ENCODE results near the gene FAM174A. TPM values are rescaled to one million over a fixed set of nuclear protein-coding genes. Genes with fewer than 3 reads are reported as not detected.
A peak's percentile ranks its signal among the peaks of the same experiment; 100 is the strongest.
"Not testable (repeated sequence)": the region's sequence is repeated elsewhere in the genome, so short reads cannot be mapped to it uniquely, and the experiment has no call there.

The FAM174A gene
- total and polyA plus RNA-seq, 12 donors = 9.1 to 46.0 (median 20.1) TPM

- H3K4me1 ChIP-seq = peaks cover 0 to 12% (median 0%) of the 10 kb centered on the region in 9 donors
- ATAC-seq (peak in 3 of 8 donors; percentile 8 to 49 (median 29)), DNase-seq (no peak)
- no peak for TF ChIP-seq CTCF (IDR thresholded peaks at IDR 0.05)
- H3K4me3 ChIP-seq = no peak overlapping the region
- 76 to 88% methylated on average over 3 of the region's 3 CpGs for WGBS, 2 donors
- no peaks in the 10 kb centered on the region for H3K36me3 ChIP-seq
- intact Hi-C loops (cut with DNase I) = loop anchor here in 1 of 10 donors (1.0 kb wide), 1 partner anchor 18 kb away; no protein-coding TSS in a partner anchor
- H3K9me3 ChIP-seq = no peaks in the 10 kb centered on the region
- H3K27me3 ChIP-seq = no peaks in the 10 kb centered on the region
- H3K27ac ChIP-seq = peak overlapping the region in 5 of 10 donors; percentile 10 to 45 (median 27)
Observed at GRCh38 chr5:100595812-100596173, 60.6 kb downstream of the FAM174A start.

GRCh38 chr5:100598446-100598845 lies 63.3 kb downstream of the FAM174A start:
- 85 to 91% methylated on average over 1 of the region's 1 CpG for WGBS, 2 donors
- TF ChIP-seq CTCF (IDR thresholded peaks at IDR 0.05) = no peak
- Histone ChIP-seq H3K4me1 (peaks cover 0 to 12% (median 0%) of the 10 kb centered on the region in 9 donors), H3K27ac (no peak overlapping the region), H3K4me3 (no peak overlapping the region), H3K9me3 (no peaks in the 10 kb centered on the region), H3K27me3 (no peaks in the 10 kb centered on the region), H3K36me3 (no peaks in the 10 kb centered on the region)
- DNase-seq (no peak), ATAC-seq (no peak)
- intact Hi-C loops (cut with DNase I) = no loop called here

GRCh38 chr5:100600298-100600994 lies 65.3 kb downstream of the FAM174A start:
- WGBS, 2 donors = 66 to 72% methylated on average over 5 of the region's 5 CpGs
- H3K27ac ChIP-seq = no peak overlapping the region
- no peaks in the 10 kb centered on the region for H3K9me3 ChIP-seq
- ATAC-seq (no peak), DNase-seq (no peak)
- no peak for TF ChIP-seq CTCF (IDR thresholded peaks at IDR 0.05)
- no peaks in the 10 kb centered on the region for H3K27me3 ChIP-seq
- intact Hi-C loops (cut with DNase I) = no loop called here
- H3K36me3 ChIP-seq = no peaks in the 10 kb centered on the region
- no peak overlapping the region for H3K4me3 ChIP-seq
- H3K4me1 ChIP-seq = peaks cover 0 to 5% (median 0%) of the 10 kb centered on the region in 9 donors

- no peak for TF ChIP-seq CTCF (IDR thresholded peaks at IDR 0.05)
- Histone ChIP-seq H3K36me3 (no peaks in the 10 kb centered on the region), H3K9me3 (no peaks in the 10 kb centered on the region), H3K27ac (no peak overlapping the region), H3K4me1 (no peaks in the 10 kb centered on the region), H3K4me3 (no peak overlapping the region), H3K27me3 (no peaks in the 10 kb centered on the region)
- WGBS, 2 donors = 69 to 73% methylated on average over 2 of the region's 2 CpGs
- no peak for DNase-seq
- intact Hi-C loops (cut with DNase I) = no loop called here
- ATAC-seq = no peak
Observed at GRCh38 chr5:100603141-100603540, 68.0 kb downstream of the FAM174A start.

GRCh38 chr5:100604021-100604420 lies 68.8 kb downstream of the FAM174A start:
- H3K4me3 ChIP-seq; H3K27ac ChIP-seq; H3K9me3 ChIP-seq; intact Hi-C loops (cut with DNase I); ATAC-seq; DNase-seq; H3K27me3 ChIP-seq; H3K4me1 ChIP-seq; H3K36me3 ChIP-seq: not testable (repeated sequence)
- WGBS, 2 donors = 73 to 83% methylated on average over 1 of the region's 1 CpG
